Measurements from ENCODE around the gene TFF2.

Gene TFF2

DNA sequence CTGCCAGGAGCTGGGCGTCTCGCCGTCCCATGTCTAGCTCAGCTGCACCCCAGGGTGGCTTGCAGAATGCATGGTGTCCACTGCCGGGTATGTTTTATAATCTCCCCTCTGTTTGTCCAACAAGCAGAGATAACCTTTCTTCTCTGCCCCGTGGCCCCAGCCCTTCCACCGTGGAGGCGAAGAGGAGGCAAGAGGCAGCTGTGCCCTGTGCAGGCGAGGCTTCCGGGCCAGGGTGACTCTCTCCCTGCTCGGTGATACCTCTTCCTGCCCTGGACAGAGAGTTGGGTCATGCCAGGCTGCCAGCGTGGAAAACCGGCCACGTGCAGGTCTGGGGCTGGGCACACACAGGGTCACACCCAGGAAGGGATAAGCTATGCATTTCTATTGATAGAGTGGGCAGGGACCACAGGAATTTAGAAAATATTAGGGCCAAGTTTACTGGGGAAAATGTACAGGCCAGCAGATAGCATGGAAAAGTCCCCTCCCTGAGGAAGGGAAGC is at the start of gene TFF2:
TFF2 (minus strand) TSS at position 68 of the 500 bp plus-strand sequence; CDS start at position 31, 37 bp downstream.
- ChIA-PET POLR2A (ENCODE audit: low non-redundant PET) (no interaction called here), CTCF (interaction anchor here (0.6 to 0.8 kb wide), 3 partner anchors 10 to 198 kb away, joined by 3 to 6 read pairs (median 5); partner anchors contain the start of gene TMPRSS3)
- no peak for DNase-seq (ENCODE audit: low spot score)
- no peak for TF ChIP-seq CTCF (conservative IDR thresholded peaks at IDR 0.05; ENCODE audit: low read depth)
- H3K27ac ChIP-seq = no peak within 1 kb of the TSS

DNA sequence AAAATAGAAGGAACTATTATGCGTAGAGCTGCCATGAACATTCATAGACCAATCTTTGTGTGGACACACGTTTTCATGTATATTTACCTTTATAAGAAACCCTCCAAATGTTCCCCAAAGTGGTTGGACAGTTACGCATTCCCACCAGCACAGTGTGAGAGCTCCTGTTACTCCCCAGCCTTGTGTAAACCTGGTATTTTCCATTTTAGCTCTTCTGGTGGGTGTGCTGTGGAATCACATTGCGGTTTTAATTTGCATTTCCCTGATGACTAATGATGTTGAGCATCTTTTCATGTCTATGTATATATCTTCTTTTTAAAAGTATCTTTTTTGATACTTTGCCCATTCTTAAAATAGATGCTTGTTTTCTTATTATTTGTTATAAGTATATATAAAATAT is 49.7 kb upstream of the TFF2 start:
- DNase-seq (ENCODE audit: low spot score) = no peak
- ChIA-PET CTCF (interaction anchor here (0.6 to 0.8 kb wide), 2 partner anchors 105 to 166 kb away, joined by 3 to 4 read pairs; no protein-coding TSS in a partner anchor), POLR2A (ENCODE audit: low non-redundant PET) (no interaction called here)
- H3K27ac ChIP-seq = no peak overlapping the region
- no peak for TF ChIP-seq CTCF (conservative IDR thresholded peaks at IDR 0.05; ENCODE audit: low read depth)

DNA sequence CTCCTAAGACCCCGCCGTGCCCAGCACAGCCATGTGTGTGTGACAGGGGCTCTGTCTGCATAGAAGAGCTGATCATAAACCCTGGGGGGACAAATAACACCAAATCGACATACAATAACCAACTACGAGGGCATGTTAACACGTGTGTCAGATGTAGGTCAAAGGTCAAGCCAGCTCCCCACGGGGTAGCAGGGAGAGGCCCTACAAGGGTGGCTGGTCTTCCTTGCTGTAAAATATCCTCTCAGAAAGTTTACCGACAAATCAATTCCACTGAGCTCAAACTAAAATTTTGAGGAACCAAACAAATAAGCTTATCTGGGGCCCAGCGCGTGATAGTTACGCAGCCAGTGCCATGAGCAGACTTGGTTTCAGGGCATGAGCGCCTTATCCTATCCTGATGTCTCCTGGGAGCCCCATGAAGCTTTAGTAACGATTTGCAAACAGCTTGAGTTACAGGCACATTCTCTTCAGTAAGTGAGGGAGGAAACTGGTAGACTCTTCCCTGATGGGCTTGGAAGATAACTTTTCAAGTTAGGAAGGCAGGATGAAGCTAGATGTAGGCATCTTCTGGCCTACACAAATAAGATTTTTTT is 47.7 kb upstream of the TFF2 start:
- no peak for TF ChIP-seq CTCF (conservative IDR thresholded peaks at IDR 0.05; ENCODE audit: low read depth)
- no peak for DNase-seq (ENCODE audit: low spot score)
- ChIA-PET CTCF (no interaction called here), POLR2A (ENCODE audit: low non-redundant PET) (no interaction called here)
- no peak overlapping the region for H3K27ac ChIP-seq

DNA sequence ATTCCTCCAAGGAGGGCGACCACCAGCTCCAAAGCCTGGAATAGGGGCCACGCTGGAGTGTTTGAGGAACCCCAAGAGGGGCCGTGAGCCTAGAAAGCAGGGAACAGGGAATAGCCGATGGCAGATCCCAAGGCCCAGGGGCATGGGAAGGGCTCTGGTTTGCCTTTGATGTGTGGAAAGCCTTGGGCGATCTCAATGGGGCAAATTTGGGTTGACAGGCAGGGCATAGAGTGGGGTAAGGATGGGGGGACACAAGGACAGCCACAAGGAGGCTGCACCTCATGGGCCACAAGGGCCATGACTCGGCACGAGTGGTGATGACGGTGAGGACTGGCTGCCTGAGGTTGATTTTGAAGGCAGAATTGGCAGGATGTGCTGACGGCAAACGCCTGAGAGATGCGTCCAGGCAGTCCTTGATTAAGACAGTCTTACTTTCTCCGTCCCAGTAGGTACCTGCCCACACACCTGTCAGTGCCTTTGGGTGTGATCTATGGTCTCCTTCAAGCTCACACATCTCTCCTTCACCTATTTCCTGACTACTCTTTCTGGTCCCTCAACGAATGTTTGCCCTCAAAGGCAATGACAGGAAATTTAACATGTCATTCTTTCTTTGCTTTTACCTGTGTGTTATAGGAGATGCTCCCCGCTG is 47.1 kb upstream of the TFF2 start:
- POLR2A ChIA-PET (ENCODE audit: low non-redundant PET) = no interaction called here
- no peak for TF ChIP-seq CTCF (conservative IDR thresholded peaks at IDR 0.05; ENCODE audit: low read depth)
- no peak for DNase-seq (ENCODE audit: low spot score)
- CTCF ChIA-PET = no interaction called here
- H3K27ac ChIP-seq = no peak overlapping the region

DNA sequence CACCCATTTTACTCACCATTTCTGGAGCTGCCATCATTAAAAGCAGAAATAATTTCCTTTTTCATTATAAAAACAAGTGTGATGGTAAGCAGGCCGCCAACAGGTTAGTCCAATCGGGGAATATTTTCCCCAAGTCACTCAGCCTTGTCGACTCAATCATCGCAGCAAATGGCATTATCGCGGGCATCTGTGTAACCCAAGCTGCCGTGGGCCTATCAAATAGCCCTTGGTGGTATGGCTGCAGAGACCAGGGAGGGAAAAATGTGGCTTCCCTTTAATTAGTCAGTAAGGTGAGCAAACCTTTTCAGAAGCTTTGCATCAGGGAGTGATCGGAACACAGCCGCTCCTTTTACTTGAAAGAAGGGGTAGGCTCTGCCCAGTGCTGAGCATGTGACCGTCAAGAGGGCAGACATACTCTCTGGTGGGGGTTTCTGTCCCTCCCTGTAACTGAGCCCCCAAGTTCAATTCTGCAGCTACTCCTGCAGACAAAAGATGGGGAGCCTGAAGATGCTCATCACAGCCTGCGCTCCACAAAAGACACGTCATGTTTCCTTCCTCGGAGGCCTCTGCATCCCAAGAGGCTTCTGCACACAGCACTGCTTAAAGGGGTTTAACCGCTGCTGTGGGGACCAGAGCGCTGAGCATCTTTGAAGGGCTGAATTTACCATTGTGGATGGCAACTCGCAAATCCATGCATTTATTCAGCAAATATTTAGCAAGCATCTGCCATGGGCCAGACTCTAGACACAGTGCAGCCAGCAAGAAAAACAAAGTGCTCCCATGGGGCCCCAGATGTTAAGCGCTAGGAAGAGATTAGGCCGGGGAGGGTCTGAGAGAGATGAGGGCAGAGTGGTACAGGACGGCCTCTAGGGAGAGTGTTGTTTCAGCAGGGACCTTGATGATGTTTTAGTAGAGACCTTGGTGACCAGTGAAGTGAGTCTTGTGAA is 46.3 kb upstream of the TFF2 start:
- ChIA-PET CTCF (no interaction called here), POLR2A (ENCODE audit: low non-redundant PET) (no interaction called here)
- H3K27ac ChIP-seq = no peak overlapping the region
- no peak for TF ChIP-seq CTCF (conservative IDR thresholded peaks at IDR 0.05; ENCODE audit: low read depth)
- no peak for DNase-seq (ENCODE audit: low spot score)

Data from RWPE1 (cell line).